Umbilical cord (tissue), 2 donors: ENCODE results near the gene FGF8. TPM values are rescaled to one million over a fixed set of nuclear protein-coding genes. Genes with fewer than 3 reads are reported as not detected.
A peak's percentile ranks its signal among the peaks of the same experiment; 100 is the strongest.
"Not testable (repeated sequence)": the region's sequence is repeated elsewhere in the genome, so short reads cannot be mapped to it uniquely, and the experiment has no call there.

ENCODE experiments used
- DNase-seq: peaks from one replicate; pipeline ENCODE4 v3.0.0-alpha.2; 2015; ENCODE audit warnings: low spot score
- total RNA-seq: library from RNA; depleted of rRNA; stranded (reverse); fragments of >200 nt; gene quantifications from one replicate; pipeline ENCODE4 v1.2.3, GENCODE V29; 2014; ENCODE audit warnings: low replicate concordance; ENCODE audit not compliant: insufficient read depth

The FGF8 gene
- total RNA-seq = 3.4 TPM

DNA sequence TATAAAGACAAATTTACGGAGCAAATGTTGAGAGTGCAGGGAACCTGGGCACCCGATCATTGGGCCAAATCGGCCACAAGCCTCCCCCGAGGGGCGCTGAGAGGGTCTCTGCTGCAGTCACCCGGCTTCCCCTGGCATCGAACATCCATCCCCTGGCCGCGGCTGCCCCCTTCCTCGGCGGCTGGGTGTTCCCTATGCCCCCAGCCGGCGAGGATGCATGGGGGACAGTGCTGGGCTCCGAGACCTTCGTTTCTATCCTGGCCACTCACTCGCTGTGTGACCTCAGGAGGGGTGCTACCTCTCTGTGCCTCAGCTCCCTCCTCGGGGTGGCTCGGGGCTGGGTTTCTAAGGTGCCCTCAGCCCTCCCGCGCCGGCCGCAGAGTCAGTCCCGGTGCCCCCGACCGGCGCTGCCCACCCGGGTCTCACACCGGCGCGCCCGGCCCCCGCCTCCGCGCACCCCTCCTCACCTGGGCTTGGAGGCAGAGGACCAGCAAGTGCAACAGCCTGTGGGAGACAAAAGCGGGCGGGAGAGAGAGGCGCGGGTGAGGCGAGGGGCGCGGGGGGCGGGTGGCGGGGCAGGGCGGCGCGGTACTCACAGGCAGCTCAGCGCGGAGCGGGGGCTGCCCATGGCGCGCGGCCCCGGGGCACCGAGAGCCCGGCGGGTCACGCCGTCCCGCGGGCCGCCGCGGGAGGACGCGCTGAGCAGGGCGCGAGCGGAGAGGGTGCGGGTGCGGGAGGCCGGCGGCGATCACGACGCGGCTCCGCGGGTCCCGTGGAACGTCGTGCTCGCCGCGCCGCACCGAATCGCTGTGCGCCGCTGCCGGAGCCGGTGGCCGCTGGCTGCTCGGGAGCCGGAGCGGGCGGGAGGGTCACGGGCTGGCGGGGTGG lies at the start of gene FGF8:
TSS of gene FGF8 (minus strand) at position 842 of the 888 bp plus-strand sequence. CDS start at position 628, 214 bp downstream.
- no peak for DNase-seq

GRCh38 chr10:101824736-101825135 lies 48.8 kb upstream of the FGF8 start:
- no peak for DNase-seq

- DNase-seq = no peak
Observed at GRCh38 chr10:101818872-101819633, 43.1 kb upstream of the FGF8 start.

DNA sequence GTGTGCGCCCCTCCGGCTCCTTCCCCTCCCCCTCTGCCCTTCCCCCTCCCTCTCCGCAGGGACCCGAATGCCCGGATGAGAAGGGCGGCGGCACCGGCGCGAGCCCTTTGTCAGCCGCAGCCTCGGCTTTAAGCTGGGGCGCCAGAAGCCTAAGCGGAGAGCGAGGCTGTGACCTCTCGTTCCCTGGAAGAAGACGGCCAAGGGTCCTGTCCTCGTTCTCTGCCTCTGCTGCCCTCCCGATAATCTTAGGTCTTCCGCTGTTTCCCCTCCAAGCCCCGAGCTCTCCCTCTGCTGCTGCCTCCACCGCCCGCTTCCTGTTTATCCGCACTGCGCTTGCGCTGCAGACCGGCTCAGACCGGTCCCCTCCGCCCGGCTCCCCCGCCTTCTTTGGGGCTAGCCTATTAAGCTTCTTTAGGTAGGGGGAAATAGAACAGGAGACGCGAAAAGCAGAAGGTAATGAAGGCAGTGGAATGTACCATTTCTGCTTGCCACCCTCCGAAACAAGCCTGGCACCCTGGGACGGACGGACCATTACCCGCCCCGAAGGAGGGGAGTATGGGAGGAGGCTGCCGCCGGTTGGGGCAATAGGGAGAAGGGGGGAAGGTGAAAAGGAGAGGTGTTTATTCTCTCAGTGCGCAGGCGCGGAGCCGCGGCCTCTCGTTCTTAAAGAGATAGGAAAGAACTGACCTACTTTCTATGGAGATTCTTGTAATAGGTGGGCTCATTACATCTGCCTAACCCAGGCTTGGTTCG lies 42.4 kb upstream of the FGF8 start, which contains the start of gene OGA:
TSS of gene OGA (minus strand) at position 326 of the 753 bp plus-strand sequence. CDS start 422 bp downstream, outside the sequence.
- peak; percentile 100 for DNase-seq

- DNase-seq = peak; percentile 95
Observed at GRCh38 chr10:101817337-101818118, 41.6 kb upstream of the FGF8 start.

- no peak for DNase-seq
Observed at GRCh38 chr10:101816913-101817336, 41.0 kb upstream of the FGF8 start.

- DNase-seq = peak; percentile 60
Observed at GRCh38 chr10:101816376-101816775, 40.5 kb upstream of the FGF8 start.

DNA sequence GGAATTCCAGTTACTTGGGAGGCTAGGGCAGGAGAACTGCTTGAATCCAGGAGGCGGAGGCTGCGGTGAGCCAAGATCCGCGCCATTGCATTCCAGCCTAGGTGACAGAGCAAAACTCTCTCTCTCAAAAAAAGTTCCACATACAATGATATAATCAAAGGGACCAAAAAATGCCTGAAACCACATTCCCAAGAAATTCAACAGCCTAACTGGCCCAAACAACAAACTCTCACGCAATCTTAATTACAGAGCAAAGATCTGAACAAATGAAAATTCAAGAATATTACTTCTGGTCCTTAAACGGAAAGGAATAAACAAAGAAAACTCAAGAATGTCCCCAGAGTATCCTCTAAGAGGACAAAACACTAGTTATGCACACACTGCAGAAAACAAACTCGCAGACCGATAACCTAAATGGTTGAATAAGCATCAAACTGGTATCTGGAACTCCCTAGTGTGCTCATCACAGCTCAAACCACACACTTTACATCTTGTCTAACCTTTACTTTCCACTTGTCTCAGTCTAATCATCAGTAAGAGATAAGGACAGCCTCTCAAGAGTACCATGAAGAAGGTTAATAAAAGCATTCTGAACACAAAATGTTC lies 38.7 kb upstream of the FGF8 start:
- no peak for DNase-seq

DNA sequence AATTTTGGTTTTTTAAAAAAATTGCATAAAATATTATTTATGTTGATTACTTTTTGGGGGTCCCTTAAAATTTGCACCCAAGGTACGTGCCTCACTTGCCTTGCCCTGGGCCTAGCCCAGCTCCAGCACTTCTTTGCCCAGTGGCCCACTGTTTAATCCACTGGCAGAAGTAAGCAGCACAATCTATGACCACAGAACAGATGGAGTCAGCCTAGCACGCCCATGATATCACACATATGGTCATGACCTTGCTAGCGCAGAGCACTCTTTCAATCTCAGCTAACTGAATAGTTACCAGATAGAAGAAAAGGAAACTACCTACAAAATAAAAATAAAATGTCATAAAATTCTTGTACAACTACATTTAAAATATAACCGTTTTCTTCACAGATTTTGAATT lies 36.7 kb upstream of the FGF8 start:
- no peak for DNase-seq

DNA sequence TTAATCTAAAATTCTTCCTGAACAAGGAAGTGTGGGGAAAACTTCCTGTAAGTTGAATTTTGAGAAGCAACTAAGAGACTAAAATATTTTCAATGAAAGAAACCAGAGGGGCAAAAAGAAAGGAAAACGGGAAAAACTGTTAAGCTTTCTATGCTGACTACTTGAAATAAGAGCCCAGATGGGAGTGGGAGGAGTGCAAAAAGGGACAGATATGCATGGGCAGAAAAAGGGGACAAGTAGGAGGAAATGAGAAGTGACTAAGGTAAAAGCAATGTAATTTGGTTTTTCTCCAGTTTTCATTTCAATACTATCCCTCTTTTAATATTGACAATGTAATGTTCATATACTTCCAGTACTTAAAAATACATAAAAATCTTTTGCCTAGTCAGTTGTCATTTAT lies 31.2 kb upstream of the FGF8 start:
- no peak for DNase-seq

DNA sequence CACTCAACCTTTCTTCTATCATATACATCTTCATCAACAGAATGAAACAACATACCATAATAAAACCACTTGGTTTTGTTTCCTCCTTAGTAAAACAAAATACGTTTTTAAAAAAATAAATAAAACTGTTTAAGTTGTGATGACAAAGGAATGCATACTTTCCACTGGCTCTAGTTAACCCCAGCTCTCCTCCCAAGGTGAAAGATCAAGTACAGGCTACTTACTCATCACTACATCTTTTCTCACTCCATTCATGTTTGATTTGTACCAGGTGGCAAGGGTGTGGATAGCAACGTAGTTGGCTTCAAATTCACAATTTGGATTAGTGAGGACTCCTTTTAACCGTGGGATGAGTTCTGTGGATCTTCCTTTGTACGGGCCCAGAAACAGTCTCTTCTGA lies 27.6 kb upstream of the FGF8 start:
- DNase-seq = no peak

GRCh38 chr10:101797403-101798059 lies 21.6 kb upstream of the FGF8 start:
- DNase-seq = no peak

GRCh38 chr10:101793526-101793925 lies 17.6 kb upstream of the FGF8 start:
- DNase-seq = no peak

DNA sequence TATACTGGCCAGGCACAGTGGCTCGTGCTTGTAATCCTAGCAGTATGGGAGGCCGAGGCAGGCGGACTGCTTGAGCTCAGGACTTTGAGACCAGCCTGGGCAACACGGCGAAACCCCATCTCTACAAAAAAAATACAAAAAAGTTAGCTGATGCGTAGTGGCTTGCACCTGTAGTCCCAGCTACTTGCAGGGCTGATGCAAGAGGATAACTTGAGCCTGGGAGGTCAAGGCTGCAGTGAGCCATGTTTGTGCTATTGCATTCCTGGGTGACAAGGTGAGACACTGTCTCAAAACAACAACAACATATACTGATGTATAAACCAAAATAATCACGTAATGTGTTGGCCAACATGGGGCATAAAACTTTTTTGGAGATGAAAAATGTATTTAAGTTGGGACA lies 13.8 kb upstream of the FGF8 start:
- DNase-seq = no peak

GRCh38 chr10:101789231-101789630 lies 13.3 kb upstream of the FGF8 start:
- not testable (repeated sequence) for DNase-seq

GRCh38 chr10:101785801-101786200 lies 9.9 kb upstream of the FGF8 start:
- no peak for DNase-seq

- DNase-seq = no peak
Observed at GRCh38 chr10:101784558-101784957, 8.6 kb upstream of the FGF8 start.

- no peak for DNase-seq
Observed at GRCh38 chr10:101783736-101784118, 7.8 kb upstream of the FGF8 start.

- DNase-seq = peak; percentile 90
Observed at GRCh38 chr10:101782811-101783735, 7.2 kb upstream of the FGF8 start, which contains the start of gene NPM3. NPM3 (minus strand) TSS chr10:101783446; CDS start chr10:101783390, 56 bp downstream.
